NB4 (cell line): ENCODE results near the gene LDLRAD4.

Experiments used
- DNase-seq: peaks from one replicate; pipeline ENCODE4 v3.0.0; 2010; ENCODE audit warnings: low read depth
- H3K4me3 ChIP-seq: one replicate; pipeline ENCODE4 v1.5.1; 2011; ENCODE audit warnings: mild to moderate bottlenecking, low read depth, low read length, moderate library complexity
- MYC ChIP-seq: IDR thresholded peaks from 2 replicates; pipeline ENCODE4 v1.6.1; 2011; ENCODE audit warnings: low read depth, low read length
- POLR2A ChIP-seq: IDR thresholded peaks from 2 replicates; pipeline ENCODE4 v1.6.1; 2011; ENCODE audit warnings: mild to moderate bottlenecking; ENCODE audit not compliant: insufficient read length; ENCODE audit errors: extremely low read depth
- TF ChIP-seq, protein P1 (sequence below): IDR thresholded peaks from one replicate; pipeline ENCODE4 v1.5.1; 2012; ENCODE audit warnings: low read depth, low read length
- TF ChIP-seq, protein P2 (sequence below): IDR thresholded peaks from 2 replicates; pipeline ENCODE4 v1.6.1; 2011; ENCODE audit warnings: low read depth, low read length

The LDLRAD4 gene

DNA sequence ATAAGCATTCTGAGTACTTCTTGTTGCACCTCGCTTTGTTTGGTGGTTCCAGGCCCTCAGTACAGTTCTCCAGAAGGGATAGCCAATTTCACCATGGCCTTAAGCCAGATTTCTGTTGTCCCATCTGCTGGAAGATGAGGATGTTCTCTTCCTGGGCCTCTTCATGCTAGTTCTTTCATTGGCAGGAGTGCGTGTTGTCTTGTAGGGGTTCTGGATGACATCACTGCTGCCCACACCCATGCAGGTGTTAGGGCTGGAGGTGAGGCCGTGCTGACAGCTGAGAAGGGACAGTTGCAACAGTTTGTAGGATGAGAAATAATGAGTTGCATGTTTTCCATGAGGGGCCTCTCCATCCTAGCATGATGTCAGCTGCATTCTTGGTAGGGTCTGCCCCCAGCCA, 142.9 kb downstream of the LDLRAD4 start:
- TF ChIP-seq POLR2A (no peak), MYC (no peak)
- TF ChIP-seq, protein P1, sequence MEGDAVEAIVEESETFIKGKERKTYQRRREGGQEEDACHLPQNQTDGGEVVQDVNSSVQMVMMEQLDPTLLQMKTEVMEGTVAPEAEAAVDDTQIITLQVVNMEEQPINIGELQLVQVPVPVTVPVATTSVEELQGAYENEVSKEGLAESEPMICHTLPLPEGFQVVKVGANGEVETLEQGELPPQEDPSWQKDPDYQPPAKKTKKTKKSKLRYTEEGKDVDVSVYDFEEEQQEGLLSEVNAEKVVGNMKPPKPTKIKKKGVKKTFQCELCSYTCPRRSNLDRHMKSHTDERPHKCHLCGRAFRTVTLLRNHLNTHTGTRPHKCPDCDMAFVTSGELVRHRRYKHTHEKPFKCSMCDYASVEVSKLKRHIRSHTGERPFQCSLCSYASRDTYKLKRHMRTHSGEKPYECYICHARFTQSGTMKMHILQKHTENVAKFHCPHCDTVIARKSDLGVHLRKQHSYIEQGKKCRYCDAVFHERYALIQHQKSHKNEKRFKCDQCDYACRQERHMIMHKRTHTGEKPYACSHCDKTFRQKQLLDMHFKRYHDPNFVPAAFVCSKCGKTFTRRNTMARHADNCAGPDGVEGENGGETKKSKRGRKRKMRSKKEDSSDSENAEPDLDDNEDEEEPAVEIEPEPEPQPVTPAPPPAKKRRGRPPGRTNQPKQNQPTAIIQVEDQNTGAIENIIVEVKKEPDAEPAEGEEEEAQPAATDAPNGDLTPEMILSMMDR = no peak
- TF ChIP-seq, protein P2, sequence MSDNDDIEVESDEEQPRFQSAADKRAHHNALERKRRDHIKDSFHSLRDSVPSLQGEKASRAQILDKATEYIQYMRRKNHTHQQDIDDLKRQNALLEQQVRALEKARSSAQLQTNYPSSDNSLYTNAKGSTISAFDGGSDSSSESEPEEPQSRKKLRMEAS = no peak

DNA sequence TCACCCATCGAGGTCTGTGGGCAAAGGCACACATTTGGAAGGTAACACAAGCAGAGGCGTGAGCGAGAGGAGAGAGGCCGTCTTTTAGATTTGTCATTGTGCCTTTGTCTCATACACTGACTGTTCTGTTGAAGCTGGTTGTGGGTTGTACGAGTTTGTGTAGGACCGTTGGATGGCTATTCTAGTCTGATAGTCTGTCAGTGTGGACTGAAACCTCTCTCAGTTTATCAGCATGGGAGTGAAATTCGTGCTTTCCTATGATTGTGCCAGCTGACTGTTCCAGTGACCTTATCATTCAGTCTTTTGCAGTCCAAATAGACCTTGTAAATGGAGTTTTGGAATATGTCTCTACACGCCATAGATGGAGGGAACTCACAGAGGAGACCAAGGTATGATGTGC, 143.5 kb downstream of the LDLRAD4 start:
- TF ChIP-seq, protein P2 = no peak
- TF ChIP-seq, protein P1 = no peak
- TF ChIP-seq MYC (no peak), POLR2A (no peak)
- no peak for DNase-seq
- no peak overlapping the region for H3K4me3 ChIP-seq

More for the DNA sequence above, 142.9 kb downstream of the LDLRAD4 start:
- H3K4me3 ChIP-seq = no peak overlapping the region
- no peak for DNase-seq

DNA sequence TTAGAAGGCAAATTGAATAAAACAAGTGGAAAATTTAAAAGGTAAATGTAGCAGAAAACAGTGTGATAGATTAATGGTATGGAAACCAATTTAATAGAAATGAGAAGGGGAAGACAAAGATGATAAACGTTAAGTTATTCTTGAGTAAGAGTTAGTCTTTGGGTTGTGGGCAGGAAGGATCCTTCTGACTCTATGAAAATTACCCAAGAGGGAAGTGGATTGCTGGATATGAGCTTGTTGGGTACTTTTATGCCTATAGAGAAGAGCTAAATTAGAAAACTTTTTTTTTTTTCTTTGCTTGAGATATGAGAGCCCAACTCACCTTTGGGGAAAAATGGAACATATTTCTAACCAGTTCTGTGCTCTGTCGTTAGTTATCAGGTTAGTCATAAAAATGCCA, 144.0 kb downstream of the LDLRAD4 start:
- TF ChIP-seq, protein P1 = no peak
- DNase-seq = no peak
- H3K4me3 ChIP-seq = no peak overlapping the region

DNA sequence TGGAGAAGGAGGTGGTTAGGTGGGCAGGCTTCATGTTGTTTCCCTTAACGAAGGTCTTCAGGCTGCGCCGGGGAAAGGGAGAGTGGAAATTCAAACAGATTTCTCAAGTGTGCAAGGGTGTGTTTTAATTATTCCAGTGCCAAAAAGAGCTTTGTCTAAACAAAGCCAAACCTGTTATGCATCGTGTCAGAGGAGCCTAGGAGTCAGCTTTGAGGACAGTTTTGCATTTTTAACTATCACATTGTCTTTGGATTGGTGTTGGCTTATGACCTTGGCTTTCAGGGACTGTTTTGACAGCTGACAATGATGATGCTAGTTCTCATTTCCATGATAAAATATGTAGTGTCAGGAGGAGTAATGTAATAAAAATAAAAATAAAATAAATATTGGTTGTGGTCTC, 144.8 kb downstream of the LDLRAD4 start:
- no peak for DNase-seq
- no peak for TF ChIP-seq MYC
- no peak for TF ChIP-seq POLR2A
- TF ChIP-seq, protein P1 = no peak
- TF ChIP-seq, protein P2 = no peak
- no peak overlapping the region for H3K4me3 ChIP-seq

DNA sequence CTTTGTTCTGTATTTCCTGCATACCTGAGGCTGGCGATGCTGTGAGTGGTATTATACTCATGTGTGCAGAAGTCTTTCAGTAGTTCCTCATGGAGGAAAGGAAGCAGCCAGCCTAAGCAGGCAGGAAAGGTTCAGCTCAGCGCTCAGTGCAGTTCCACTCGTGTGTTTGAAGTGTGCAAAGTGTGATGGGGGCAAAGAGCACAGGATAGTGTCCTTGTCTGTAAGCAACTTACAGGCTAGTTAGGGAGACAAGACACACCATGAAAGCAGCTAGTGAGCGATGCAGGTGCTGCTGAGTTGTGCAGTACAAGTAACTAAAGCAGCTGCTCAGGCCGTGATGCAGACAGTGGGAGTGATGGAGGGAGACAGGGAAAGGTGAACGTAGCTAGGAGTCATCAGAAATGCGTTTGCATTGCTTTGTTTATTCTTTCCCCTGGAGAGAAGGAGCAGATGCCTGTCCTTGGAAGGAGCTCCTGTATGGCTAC, 146.2 kb downstream of the LDLRAD4 start:
- H3K4me3 ChIP-seq = no peak overlapping the region
- TF ChIP-seq, protein P2 = no peak
- no peak for TF ChIP-seq POLR2A
- TF ChIP-seq MYC = no peak
- TF ChIP-seq, protein P1 = no peak
- no peak for DNase-seq

DNA sequence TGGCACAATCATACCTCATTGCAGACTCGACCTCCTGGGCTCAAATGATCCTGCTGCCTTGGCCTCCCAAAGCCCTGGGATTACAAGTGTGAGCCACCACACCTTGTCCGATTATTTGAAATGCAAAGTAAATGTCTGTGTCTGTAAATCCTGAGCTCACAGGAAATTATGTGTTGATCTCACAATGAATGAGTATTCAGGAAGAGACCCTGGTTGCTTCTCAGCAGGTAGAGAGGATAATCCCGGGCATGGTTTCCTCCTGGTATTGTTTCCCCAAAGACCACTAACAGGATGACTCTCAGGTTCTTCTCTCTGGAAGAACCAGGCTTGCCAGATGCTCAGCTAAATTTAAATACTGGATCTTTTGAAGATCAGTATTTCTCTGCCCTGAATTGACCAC, 147.6 kb downstream of the LDLRAD4 start:
- DNase-seq = no peak
- H3K4me3 ChIP-seq = no peak overlapping the region
- TF ChIP-seq, protein P2 = no peak
- TF ChIP-seq MYC = no peak
- TF ChIP-seq, protein P1 = no peak
- TF ChIP-seq POLR2A = no peak
